ENCODE measurements around the gene CEACAM8.
"Not testable (repeated sequence)": the region's sequence is repeated elsewhere in the genome, so short reads cannot be mapped to it uniquely, and the experiment has no call there.

Gene CEACAM8

DNA sequence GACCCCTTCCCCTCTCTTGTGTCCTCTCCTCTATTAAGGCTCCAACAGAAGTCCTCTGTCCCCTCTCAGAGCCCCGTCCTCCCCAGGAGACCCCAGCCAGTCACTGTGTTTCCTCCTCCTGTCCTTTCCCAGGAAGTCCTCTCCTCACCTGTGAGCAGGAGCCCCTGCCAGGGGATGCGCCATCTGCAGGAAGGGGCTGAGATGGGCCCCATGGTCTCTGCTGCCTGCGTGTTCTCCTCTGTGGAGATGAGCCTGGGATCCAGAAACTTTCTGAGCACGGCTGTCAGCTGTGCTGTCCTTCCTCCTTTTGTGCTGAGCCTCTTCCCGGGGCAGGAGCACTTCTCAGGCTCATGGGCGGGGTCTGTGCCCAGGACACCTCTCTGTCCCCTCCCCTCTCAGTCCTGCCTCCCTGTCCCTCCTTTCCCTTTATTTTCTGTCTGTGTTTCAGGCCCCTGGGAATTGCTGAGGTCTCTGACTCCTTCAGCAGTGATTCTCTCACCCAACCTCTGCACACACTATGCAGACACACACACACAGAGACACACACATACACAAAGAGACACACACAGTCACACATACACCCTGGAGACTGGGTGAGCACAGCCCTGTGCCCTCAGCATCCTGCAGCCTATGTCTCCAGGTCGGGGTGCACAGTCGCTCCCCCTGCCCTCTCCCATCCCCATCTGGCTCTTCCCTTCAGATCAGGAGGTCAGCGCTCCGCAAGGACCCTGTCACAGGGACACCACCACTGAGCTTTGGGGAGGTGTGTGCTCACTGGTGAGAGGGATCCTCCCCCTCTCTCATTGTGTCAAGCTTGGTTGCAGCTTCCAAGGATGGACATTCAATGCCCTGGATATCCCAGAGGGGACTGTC, at the start of gene CEACAM8:
Gene CEACAM8, minus strand, starts transcription at position 308 of the 873 bp plus-strand sequence. Its CDS starts 96 bp downstream, at position 212.
- DNase-seq, result no peak

DNA sequence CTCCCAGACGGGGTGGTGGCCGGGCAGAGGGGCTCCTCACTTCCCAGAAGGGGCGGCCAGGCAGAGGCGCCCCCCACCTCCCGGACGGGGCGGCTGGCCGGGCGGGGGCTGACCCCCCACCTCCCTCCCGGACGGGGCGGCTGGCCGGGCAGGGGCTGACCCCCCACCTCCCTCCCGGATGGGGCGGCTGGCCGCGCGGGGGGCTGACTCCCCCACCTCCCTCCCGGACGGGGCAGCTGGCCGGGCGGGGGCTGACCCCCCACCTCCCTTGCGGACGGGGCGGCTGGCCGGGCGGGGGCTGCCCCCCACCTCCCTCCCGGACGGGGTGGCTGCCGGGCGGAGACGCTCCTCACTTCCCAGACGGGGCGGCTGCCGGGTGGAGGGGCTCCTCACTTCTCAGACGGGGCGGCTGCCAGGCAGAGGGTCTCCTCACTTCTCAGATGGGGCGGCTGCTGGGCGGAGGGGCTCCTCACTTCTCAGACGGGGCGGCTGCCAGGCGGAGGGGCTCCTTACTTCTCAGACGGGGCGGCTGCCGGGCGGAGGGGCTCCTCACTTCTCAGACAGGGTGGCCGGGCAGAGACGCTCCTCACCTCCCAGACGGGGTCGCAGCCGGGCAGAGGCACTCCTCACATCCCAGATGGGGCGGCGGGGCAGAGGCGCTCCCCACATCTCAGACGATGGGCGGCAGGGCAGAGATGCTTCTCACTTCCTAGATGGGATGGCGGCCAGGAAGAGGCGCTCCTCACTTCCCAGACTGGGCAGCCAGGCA, 44.8 kb upstream of the CEACAM8 start:
- DNase-seq, result not testable (repeated sequence)

DNA sequence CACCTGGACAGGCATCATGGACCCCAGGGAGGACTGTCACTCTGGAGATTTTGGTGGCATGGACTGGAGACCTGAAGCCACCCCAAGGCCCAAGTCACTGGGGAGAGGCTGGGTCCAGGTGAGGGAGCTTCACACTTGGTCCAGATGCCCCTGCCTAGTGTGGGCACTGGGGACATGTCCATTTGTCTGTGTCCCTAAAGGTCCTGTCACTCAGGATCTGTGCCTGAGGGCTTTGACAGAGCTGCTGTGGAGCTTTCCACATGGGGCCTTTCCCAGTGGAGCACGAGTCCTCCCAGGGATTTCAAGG, 40.5 kb upstream of the CEACAM8 start:
- no peak for DNase-seq

DNA sequence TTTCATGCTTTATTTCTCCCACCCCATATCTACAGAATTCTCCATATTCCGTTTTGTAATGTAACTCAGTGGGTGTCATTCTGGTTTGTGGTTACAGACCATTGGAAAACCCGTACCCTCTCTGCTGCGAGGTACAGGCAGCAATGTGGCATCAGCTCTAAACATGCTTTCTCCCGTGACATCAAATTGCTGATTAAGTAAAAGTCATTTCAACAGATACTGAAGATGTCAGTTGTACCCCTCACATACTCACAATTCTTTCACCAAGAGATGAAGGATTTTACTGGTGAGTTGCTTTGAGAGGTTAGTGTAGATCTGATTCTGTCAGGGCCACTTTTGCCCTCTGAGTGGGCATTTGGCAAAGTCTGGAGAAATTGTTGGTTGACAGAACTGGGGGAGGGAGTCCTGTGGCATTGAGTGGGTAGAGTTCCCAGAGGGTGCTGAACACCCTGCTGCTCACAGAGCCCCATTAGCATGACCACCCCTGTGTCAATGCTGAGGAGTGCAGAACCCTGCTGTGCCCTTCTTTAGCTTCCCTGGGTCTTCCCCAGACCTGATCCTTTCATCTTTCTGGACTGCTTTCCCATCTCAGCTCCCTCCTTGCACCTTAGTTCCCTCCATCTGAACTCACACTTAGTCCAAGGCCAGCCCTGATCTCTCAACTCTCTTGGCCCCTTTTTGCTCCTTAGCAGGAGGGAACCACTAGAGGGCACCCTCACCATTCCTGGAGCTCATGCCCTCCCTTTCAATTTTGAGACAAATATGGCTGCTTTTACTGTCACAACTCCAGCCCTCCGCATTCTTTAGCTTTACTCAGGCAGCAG, 39.9 kb upstream of the CEACAM8 start:
- peak; percentile 16 for DNase-seq

DNA sequence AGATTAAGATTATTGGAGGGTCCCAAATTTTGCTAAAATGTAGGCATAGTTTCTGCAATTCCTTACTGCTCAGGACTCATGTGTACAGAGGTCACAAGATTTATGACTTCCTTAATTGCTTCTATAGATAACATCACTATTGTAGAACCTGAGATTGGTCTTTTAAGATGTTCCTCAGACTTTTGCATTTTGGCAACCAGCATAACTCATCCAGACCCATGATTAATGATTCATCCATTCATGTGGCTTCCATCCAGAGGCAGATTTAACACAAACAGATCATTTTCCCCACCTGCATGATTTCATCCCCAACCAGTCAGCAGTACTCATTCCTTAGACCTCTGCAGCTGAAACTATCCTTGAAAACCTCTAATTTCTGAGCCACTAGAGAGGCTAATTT, 34.5 kb upstream of the CEACAM8 start:
- no peak for DNase-seq

DNA sequence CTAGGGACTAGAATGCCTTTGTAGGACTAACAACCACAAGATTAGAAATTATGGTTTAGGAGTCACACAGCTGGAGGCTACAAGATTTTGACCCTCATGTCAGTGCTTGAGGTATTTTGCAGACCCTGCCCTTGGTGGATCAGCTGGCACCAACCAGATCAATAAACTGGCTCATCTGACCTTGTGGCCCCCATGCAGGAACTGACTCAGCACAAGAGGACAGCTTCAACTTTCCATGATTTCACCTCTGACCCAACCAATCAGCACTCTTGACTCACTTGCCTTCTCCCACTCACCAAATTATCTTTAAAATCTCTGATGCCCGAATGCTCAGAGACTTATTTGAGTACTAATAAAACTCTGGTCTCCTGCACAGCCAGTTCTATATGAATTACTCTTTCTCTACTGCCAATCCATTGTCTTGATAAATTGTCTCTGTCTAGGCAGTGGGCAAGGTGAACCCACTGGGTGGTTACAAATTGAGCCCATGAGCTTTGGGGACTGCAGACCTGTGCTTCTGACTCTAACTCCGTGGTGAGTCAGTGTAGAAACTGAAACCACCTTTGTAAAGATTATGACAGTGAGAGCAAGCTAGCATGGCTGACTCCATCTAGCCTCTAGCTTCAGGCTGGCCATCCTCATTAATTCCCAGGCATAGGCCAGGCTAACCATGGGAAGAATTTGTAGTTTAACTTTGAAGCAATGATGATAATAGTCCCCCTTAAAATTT, 33.9 kb upstream of the CEACAM8 start:
- DNase-seq, result no peak

DNA sequence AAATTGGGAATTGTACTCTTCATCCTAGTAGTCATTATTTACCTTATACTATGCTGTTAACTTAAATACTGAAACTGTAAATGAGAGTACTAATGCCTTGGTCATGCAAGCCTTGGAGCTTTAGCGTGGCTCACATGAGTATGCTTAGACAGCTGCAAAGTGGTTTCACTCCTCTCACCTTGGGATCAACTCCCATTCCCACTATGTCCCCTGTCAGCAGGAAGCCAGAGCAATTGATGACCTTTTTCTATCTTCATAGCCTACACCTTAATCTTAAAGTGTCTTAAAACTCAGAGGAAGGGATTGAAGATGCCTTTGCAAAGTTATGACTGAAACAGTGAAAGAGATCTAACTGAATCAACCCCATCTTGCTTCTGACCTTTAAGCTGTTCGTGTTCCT, 33.2 kb upstream of the CEACAM8 start:
- DNase-seq, result no peak

DNA sequence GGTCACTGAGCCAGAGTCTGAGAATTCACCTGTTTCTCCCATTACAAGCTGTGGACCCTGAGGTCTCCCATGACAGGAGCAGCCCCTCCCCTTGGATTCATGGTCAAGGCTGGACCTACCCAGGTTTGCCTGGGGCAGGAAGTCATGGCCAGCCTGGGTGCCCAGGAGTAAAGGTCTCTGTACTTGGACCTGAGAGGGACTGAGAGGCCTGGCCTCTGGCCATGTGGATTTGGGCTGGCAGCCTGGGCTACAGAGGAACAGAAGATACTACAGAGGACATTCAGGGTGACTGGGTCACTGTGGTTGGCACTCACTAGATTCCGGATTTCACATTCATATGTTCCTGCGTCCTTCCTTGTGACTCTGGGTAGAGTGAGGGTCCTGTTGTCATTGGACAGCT, 31.5 kb upstream of the CEACAM8 start:
- no peak for DNase-seq

DNA sequence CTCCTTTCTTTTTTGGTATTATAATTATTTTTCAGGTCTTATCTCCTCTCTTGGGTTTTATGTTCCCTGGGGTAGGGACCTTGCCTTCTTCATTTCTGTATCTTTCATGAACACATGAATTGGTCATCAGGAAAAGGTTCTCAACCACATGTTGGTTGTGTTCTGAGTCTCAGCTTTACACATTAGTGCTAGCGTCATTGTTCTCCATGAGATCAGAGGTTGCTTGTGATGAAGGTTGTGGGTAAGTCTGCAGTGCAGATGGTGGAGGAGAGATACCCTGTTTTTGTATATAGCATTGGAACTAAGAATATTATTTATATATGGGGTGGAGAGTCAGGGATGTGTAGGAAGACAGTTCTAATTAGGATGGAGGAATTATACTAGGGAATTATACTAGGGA, 24.5 kb upstream of the CEACAM8 start:
- DNase-seq, result no peak

DNA sequence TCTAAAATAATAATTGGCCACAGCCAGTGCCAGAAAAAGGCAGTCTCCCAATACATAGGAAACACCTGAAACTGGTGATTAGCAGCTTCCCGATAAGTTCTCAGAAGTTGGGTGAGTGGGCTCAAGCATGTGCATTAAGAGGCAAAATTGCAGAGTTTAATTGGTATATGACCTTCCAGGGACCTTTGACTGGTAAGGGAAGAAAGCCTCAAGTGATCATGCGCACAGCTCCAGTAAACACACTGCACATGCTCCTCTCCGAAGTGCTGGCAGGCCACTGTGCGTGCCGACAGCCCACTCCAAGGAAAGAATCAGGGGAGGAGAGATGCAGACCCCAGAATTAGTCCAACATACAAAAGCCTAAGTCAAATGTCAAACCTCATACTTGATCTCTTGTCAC, 18.9 kb upstream of the CEACAM8 start:
- DNase-seq, result no peak

DNA sequence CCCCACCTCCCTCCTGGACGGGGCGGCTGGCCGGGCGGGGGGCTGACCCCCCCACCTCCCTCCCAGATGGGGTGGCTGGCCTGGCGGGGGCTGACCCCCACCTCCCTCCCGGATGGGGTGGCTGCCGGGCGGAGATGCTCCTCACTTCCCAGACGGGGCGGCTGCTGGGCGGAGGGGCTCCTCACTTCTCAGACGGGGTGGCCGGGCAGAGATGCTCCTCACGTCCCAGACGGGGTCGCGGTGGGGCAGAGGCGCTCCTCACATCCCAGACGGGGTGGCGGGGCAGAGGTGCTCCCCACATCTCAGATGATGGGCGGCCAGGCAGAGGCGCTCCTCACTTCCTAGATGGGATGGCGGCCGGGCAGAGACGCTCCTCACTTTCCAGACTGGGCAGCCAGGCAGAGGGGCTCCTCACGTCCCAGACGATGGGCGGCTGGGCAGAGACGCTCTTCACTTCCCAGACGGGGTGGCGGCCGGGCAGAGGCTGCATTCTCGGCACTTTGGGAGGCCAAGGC, 15.7 kb upstream of the CEACAM8 start:
- not testable (repeated sequence) for DNase-seq

DNA sequence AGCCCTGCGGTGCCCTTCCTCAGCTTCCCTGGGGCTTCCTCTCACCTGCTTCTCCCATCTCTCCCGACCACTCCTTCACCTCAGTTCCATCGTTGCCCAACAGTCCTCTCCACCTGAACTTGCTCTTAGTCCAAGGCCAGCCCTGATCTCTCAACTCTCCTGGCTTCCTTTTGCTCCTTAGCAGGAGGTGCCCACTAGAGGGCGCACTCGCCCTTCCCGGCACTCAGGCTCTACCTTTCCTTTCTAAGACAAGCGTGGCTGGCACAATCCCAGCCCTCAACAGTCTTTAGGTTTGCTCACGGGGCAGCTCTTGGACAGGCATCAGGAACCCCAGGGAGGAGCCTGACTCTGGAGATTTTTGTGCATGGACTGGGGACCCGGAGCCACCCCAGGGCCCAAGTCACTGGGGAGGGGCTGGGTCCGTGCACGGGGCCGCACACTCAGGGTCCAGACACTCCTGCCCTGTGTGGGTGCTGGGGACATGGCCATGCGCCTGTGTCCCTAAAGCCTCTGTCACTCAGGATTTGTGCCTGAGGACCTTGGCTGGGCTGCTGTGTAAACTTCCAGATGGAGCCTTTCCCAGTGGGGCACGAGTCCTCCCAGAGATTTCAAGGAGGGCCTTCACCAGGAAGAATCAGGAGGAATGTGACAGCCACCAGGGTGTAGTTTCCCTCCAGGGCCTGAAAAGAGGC, 12.1 kb upstream of the CEACAM8 start:
- peak; percentile 37 for DNase-seq

DNA sequence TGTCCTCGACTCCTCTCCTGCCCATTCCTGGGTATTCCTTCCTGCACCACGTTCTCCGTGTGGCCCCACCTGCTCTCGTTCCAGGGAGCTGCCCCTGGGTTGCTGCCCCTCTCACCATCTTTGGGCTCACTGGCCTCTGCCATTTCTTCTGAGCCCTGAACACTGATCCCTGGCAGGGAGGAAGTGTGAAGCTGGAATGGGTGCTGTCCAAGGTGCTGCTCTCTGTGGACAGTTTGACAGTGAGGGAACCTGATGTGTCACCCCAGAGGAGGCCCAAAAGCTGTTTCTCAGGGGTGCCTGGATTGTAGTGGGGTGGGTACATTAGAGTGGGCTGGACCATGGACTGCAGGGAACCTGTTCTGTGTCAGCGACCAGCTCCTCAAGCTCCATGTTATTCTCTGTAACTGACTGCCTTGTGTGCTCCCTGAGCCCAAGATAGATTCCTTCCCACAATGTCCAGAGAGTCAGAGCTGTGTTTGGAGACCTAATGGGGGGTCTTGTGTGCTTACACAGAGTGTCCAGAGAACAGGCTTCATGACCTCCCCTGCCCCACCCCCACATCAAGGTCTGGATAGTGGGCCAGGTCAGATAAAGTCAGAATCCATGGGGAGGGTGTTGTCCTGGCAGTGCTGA, 7.2 kb upstream of the CEACAM8 start:
- DNase-seq, result peak; percentile 18

DNA sequence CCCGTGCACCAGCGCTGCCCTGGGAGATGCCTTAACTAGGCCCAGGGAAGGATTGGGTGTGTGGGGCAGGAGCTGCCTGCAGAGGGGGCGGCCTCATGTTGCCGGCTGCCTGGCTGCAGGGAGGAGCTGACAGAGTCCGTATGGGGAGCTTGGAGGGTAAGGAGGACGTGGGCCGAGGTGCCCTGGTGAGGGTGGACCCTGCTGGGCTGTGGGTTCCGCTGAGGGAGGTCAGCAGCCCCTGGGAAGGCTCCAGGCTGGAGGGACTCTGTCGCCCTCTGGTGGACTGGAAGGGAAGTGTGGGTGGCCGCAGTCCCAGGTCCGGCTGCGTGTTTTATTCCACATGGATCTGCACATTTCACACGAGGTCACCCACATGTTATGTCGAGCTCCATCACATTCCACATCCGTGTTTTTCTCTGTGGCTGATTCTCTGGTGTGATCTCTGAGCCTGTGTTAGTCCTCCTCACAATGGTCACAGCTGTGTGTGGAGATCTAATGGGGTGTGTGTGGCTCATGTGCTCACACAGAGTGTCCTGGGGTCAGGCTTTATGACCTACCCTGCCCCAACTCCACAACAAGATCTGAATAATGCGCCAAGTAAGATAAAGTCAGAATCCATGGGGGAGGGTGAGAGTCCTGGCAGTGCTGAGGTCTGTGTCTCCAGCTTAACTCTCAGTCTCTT, 1.8 kb upstream of the CEACAM8 start:
- DNase-seq, result peak; percentile 34

DNA sequence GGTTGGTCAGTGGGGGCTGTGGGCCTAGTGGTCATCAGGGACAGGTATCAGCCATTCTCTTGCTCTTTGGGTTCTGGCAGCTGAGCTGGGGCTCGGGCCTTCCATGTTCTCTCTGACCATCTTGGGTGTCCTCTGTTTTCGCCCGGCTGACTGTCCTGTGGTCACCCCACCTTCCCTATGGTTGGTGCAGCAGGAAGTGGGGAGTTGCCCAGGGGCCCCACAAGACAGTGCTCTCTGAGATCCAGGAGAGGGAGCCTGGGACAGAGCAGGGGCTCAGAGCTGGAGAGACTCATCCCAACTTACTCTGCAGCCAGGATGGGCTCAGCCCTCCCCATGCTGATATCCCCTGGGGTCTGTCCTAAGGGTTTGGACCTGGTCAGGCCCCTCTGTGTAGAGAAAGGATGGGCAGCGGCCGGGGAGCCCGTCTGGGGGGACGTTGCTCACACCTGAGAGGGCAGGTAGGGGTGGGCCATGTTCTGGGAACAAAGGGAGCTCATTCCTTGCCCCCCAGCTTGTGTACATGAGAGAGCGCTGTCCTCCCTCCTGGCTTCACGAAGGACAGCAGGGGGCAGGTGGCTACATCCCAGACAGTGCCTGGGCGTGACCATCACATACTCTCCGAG, 937 bp upstream of the CEACAM8 start:
- no peak for DNase-seq

DNA sequence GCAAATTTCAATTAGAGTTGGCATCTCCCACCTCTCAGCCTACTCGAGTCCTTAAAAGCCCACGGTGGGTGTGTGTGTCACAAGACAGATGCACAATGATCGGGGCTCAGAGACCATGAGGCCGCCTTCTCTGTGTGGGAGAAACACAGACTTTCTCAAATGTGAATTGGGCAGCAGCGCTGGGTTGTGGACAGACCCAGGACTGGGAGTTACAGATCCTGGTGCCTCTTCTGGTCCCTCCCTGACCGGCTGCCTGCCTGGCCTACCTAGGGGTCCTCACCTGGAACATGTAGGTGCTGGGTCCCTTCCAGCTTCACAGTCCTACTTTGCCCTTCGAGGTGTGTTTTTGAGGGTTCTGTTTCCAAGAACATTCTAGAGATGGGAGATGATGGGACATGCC, 4.9 kb downstream of the CEACAM8 start:
- DNase-seq, result no peak

DNA sequence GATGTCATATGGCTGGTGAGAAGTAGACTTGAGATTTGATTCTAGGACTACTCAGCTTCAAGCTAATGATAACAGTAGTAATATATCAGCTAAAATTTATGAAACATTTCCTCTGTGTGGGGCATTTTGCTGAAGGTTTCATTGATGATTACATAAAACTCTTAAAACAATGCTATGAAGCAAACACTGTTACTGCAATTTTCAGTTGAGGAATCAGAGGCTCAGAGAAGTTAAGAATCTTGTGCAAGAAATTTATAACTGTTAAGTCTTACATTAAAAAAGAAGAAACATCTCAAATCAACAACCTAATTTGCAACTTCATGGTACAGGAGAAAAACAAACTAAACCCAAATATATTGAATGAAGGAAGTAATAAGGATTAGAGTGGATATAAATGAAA, 10.3 kb downstream of the CEACAM8 start:
- no peak for DNase-seq

DNA sequence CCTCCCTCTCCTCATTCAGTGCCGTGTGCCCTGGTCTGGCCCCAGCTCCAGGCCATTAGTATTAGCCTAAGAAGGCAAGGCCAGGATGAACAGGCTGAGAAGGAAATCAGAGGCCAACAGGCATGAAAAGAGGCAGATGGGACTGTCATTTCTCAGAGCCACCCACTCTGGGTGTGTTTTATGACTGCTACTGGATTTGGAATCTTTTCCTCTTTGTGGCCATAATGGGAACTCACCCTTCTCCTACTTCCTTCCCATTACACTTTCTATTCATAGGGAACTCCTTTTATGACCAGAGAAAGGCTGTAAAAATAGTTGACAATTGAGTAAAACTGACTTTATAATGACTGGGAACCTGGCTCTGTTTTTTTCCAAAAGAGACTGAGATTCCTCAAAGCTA, 17.7 kb downstream of the CEACAM8 start:
- no peak for DNase-seq

DNA sequence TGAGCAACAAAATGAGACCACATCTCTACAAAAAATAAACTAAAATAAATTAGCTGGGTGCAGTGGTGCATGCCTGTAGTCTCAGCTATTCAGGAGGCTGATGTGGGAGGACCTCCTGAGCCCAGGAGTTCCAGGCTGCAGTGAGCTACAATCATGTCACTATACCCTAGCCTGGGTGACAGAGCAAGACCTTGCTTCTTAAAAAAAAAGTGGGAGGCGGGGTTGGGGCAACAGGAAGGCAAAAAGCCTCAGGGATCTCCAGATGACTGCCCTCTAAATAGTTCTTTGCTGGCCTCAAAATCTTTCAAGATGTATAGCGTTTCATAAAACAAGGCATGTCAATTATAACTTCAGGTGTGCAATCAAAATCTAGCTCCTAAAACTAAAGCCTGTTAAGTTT, 18.5 kb downstream of the CEACAM8 start:
- no peak for DNase-seq

DNA sequence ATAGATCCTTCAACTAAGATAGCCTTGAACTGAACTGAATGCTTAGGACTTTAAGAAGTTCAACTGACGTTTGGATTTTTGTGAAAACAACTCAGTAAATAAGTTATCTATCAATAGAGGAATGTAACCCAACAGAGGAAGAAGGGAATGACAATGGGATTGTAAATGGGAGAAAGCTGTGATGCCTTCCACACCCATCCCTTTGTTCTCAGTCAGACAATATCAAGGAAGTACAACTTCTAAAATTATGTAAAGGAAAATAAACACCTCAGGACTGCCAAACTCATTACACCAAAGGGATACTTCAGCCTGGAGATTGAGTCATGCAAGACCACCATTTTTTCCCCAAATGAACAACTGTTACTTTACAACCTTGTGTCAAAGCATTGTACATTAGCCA, 21.1 kb downstream of the CEACAM8 start:
- DNase-seq, result no peak

Data from activated CD4-positive, alpha-beta T cell treated with anti-CD3 and anti-CD28 coated beads, Interleukin-2, amount 50 U/mL, for 1 hour (primary cell).